Activated CD4-positive, alpha-beta memory T cell treated with anti-CD3 and anti-CD28 coated beads, Interleukin-2, amount 10 ng/mL, durations not matched to agents 7 days and 5 days (primary cell): Measurements from ENCODE around the gene CRAMP1. TPM values are rescaled to one million over a fixed set of nuclear protein-coding genes. Genes with fewer than 3 reads are reported as not detected.
"Not testable (repeated sequence)": the region's sequence is repeated elsewhere in the genome, so short reads cannot be mapped to it uniquely, and the experiment has no call there.

Experiments
- CTCF ChIA-PET: fragments of 350-600 bp; sonication (Branson Sonifier 250); formaldehyde crosslinking; loops from one replicate; lab custom pipeline; 2021; ENCODE audit warnings: antibody characterized with exemption, inconsistent platforms; lab: Charles Lee
- POLR2A ChIA-PET: fragments of 350-600 bp; sonication (Branson Sonifier 250); formaldehyde crosslinking; loops from one replicate; lab custom pipeline; 2021; ENCODE audit warnings: antibody characterized with exemption; lab: Charles Lee
- DNase-seq: peaks from one replicate; pipeline ENCODE4 v3.0.0-alpha.2; 2020
- H3K27ac Mint-ChIP-seq: one replicate; pipeline ENCODE4 v1.8.0; 2021; ENCODE audit warnings: mild to moderate bottlenecking, mixed read lengths
- H3K27me3 Mint-ChIP-seq: one replicate; pipeline ENCODE4 v1.8.0; 2021; ENCODE audit warnings: mixed read lengths
- H3K36me3 Mint-ChIP-seq: one replicate; pipeline ENCODE4 v1.8.0; 2021; ENCODE audit warnings: low read depth, mixed read lengths
- H3K4me1 Mint-ChIP-seq: one replicate; pipeline ENCODE4 v1.8.0; 2021; ENCODE audit warnings: mixed read lengths
- H3K4me3 Mint-ChIP-seq: one replicate; pipeline ENCODE4 v1.8.0; 2021; ENCODE audit warnings: mild to moderate bottlenecking, mixed read lengths
- H3K9me3 Mint-ChIP-seq: one replicate; pipeline ENCODE4 v1.8.0; 2021; ENCODE audit warnings: mixed read lengths
- total RNA-seq, 2 experiments: library from RNA; stranded (reverse); gene quantifications; one replicate each; pipeline ENCODE4 v1.2.3, GENCODE V29; 2021

The CRAMP1 gene
- total RNA-seq, 2 experiments from 2014 or later, result 24.2 to 24.5 TPM

GRCh38 chr16:1580956-1581355, 31.2 kb upstream of the CRAMP1 start:
- ChIA-PET POLR2A (no interaction called here), CTCF (no interaction called here)
- no peak overlapping the region for H3K27ac Mint-ChIP-seq
- no peak for DNase-seq
- H3K36me3 Mint-ChIP-seq, result no peaks in the 10 kb centered on the region
- H3K27me3 Mint-ChIP-seq, result no peaks in the 10 kb centered on the region
- H3K4me3 Mint-ChIP-seq, result no peak overlapping the region
- no peaks in the 10 kb centered on the region for H3K4me1 Mint-ChIP-seq
- no peaks in the 10 kb centered on the region for H3K9me3 Mint-ChIP-seq

- Mint-ChIP-seq H3K9me3 (no peaks in the 10 kb centered on the region), H3K4me1 (no peaks in the 10 kb centered on the region), H3K27ac (no peak overlapping the region), H3K27me3 (no peaks in the 10 kb centered on the region), H3K4me3 (no peak overlapping the region), H3K36me3 (no peaks in the 10 kb centered on the region)
- ChIA-PET POLR2A (no interaction called here), CTCF (no interaction called here)
- no peak for DNase-seq
These were observed 30.4 kb upstream of the CRAMP1 start for GRCh38 chr16:1581804-1582203.

GRCh38 chr16:1583180-1583579, 29.0 kb upstream of the CRAMP1 start:
- H3K27ac Mint-ChIP-seq, result no peak overlapping the region
- H3K4me1 Mint-ChIP-seq, result no peaks in the 10 kb centered on the region
- POLR2A ChIA-PET, result no interaction called here

GRCh38 chr16:1584926-1585484, 27.2 kb upstream of the CRAMP1 start:
- Mint-ChIP-seq H3K9me3 (no peaks in the 10 kb centered on the region), H3K27ac (no peak overlapping the region), H3K4me1 (no peaks in the 10 kb centered on the region), H3K4me3 (no peak overlapping the region), H3K27me3 (no peaks in the 10 kb centered on the region), H3K36me3 (no peaks in the 10 kb centered on the region)
- POLR2A ChIA-PET, result interaction anchor here (0.7 kb wide), 1 partner anchor 908 kb away, joined by 3 read pairs; no protein-coding TSS in a partner anchor
- DNase-seq, result no peak
- CTCF ChIA-PET, result no interaction called here

More at GRCh38 chr16:1583180-1583579, 29.0 kb upstream of the CRAMP1 start:
- CTCF ChIA-PET, result no interaction called here
- no peak for DNase-seq
- Mint-ChIP-seq H3K4me3 (no peak overlapping the region), H3K36me3 (no peaks in the 10 kb centered on the region), H3K9me3 (no peaks in the 10 kb centered on the region), H3K27me3 (no peaks in the 10 kb centered on the region)

GRCh38 chr16:1590366-1590765, 21.8 kb upstream of the CRAMP1 start:
- ChIA-PET POLR2A (no interaction called here), CTCF (no interaction called here)
- no peaks in the 10 kb centered on the region for H3K9me3 Mint-ChIP-seq
- H3K27me3 Mint-ChIP-seq, result no peaks in the 10 kb centered on the region
- H3K36me3 Mint-ChIP-seq, result no peaks in the 10 kb centered on the region
- H3K4me1 Mint-ChIP-seq, result no peaks in the 10 kb centered on the region
- H3K4me3 Mint-ChIP-seq, result no peak overlapping the region
- no peak for DNase-seq
- no peak overlapping the region for H3K27ac Mint-ChIP-seq

- H3K4me3 Mint-ChIP-seq, result no peak overlapping the region
- no peak for DNase-seq
- ChIA-PET CTCF (no interaction called here), POLR2A (no interaction called here)
- H3K27ac Mint-ChIP-seq, result no peak overlapping the region
- H3K27me3 Mint-ChIP-seq, result no peaks in the 10 kb centered on the region
- no peaks in the 10 kb centered on the region for H3K4me1 Mint-ChIP-seq
- no peaks in the 10 kb centered on the region for H3K36me3 Mint-ChIP-seq
- H3K9me3 Mint-ChIP-seq, result no peaks in the 10 kb centered on the region
These were observed 21.0 kb upstream of the CRAMP1 start for GRCh38 chr16:1590930-1591705.

GRCh38 chr16:1592446-1592845, 19.7 kb upstream of the CRAMP1 start:
- Mint-ChIP-seq H3K27ac (no peak overlapping the region), H3K27me3 (no peaks in the 10 kb centered on the region), H3K4me1 (no peaks in the 10 kb centered on the region), H3K36me3 (no peaks in the 10 kb centered on the region), H3K9me3 (no peaks in the 10 kb centered on the region), H3K4me3 (no peak overlapping the region)
- no peak for DNase-seq
- ChIA-PET POLR2A (no interaction called here), CTCF (no interaction called here)

GRCh38 chr16:1595511-1595910, 16.6 kb upstream of the CRAMP1 start:
- CTCF ChIA-PET, H3K9me3 Mint-ChIP-seq, H3K4me3 Mint-ChIP-seq, H3K36me3 Mint-ChIP-seq, H3K27me3 Mint-ChIP-seq, H3K27ac Mint-ChIP-seq, H3K4me1 Mint-ChIP-seq, DNase-seq: not testable (repeated sequence)
- POLR2A ChIA-PET, result interaction anchor here (1.1 kb wide), 1 partner anchor 15 kb away, joined by 3 read pairs; no protein-coding TSS in a partner anchor

GRCh38 chr16:1596516-1596915, 15.6 kb upstream of the CRAMP1 start:
- no peak for DNase-seq
- no peaks in the 10 kb centered on the region for H3K9me3 Mint-ChIP-seq
- CTCF ChIA-PET, result no interaction called here

GRCh38 chr16:1597154-1597553, 15.0 kb upstream of the CRAMP1 start:
- Mint-ChIP-seq H3K27ac (no peak overlapping the region), H3K27me3 (no peaks in the 10 kb centered on the region), H3K4me1 (no peaks in the 10 kb centered on the region), H3K4me3 (no peak overlapping the region), H3K36me3 (no peaks in the 10 kb centered on the region), H3K9me3 (no peaks in the 10 kb centered on the region)
- POLR2A ChIA-PET, result no interaction called here
- no peak for DNase-seq
- CTCF ChIA-PET, result no interaction called here

More at GRCh38 chr16:1596516-1596915, 15.6 kb upstream of the CRAMP1 start:
- Mint-ChIP-seq H3K36me3 (no peaks in the 10 kb centered on the region), H3K27ac (no peak overlapping the region), H3K4me3 (no peak overlapping the region), H3K4me1 (no peaks in the 10 kb centered on the region), H3K27me3 (no peaks in the 10 kb centered on the region)
- POLR2A ChIA-PET, result interaction anchor here (0.8 kb wide), 1 partner anchor 110 kb away, joined by 3 read pairs; the partner anchor contains the start of gene MAPK8IP3

GRCh38 chr16:1601031-1601430, 11.1 kb upstream of the CRAMP1 start:
- Mint-ChIP-seq H3K27me3 (no peaks in the 10 kb centered on the region), H3K4me3 (no peak overlapping the region), H3K4me1 (no peaks in the 10 kb centered on the region), H3K36me3 (no peaks in the 10 kb centered on the region), H3K9me3 (no peaks in the 10 kb centered on the region), H3K27ac (no peak overlapping the region)
- ChIA-PET CTCF (no interaction called here), POLR2A (no interaction called here)
- no peak for DNase-seq

GRCh38 chr16:1601489-1601888, 10.7 kb upstream of the CRAMP1 start:
- H3K27me3 Mint-ChIP-seq, result no peaks in the 10 kb centered on the region
- ChIA-PET POLR2A (no interaction called here), CTCF (no interaction called here)

GRCh38 chr16:1602285-1602684, 9.9 kb upstream of the CRAMP1 start:
- ChIA-PET POLR2A (no interaction called here), CTCF (no interaction called here)
- DNase-seq, result no peak
- Mint-ChIP-seq H3K4me3 (no peak overlapping the region), H3K4me1 (no peaks in the 10 kb centered on the region), H3K36me3 (no peaks in the 10 kb centered on the region), H3K9me3 (no peaks in the 10 kb centered on the region), H3K27ac (no peak overlapping the region), H3K27me3 (no peaks in the 10 kb centered on the region)

More at GRCh38 chr16:1601489-1601888, 10.7 kb upstream of the CRAMP1 start:
- Mint-ChIP-seq H3K4me1 (no peaks in the 10 kb centered on the region), H3K9me3 (no peaks in the 10 kb centered on the region), H3K36me3 (no peaks in the 10 kb centered on the region), H3K27ac (no peak overlapping the region), H3K4me3 (no peak overlapping the region)
- no peak for DNase-seq

GRCh38 chr16:1606774-1607173, 5.4 kb upstream of the CRAMP1 start:
- Mint-ChIP-seq H3K27me3 (no peaks in the 10 kb centered on the region), H3K27ac (no peak overlapping the region), H3K9me3 (no peaks in the 10 kb centered on the region), H3K4me3 (no peak overlapping the region), H3K36me3 (no peaks in the 10 kb centered on the region), H3K4me1 (peaks cover 20% of the 10 kb centered on the region)
- POLR2A ChIA-PET, result no interaction called here
- CTCF ChIA-PET, result no interaction called here
- DNase-seq, result no peak
